ENCODE data around the gene TSPAN4.

DNA sequence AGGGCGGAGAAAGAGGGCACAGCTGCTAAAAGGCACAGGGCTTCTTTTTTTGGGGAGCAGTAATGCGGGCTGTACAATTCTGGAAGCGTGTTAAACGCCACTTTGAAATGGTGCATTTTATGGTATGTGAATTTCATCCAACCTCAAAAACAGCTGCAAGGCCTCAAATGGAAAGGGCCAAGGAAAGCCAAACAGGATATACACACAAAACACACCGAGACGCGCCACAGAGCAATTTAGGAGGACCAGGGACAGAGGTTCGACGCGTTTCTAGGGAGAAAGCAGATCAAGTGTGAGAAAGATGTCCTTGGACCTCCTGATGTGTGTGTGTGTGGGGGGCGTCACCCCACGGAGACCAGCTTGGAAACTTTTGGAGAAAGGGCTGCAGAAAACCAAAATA is 31.1 kb downstream of the TSPAN4 start:
- TF ChIP-seq, protein P1, sequence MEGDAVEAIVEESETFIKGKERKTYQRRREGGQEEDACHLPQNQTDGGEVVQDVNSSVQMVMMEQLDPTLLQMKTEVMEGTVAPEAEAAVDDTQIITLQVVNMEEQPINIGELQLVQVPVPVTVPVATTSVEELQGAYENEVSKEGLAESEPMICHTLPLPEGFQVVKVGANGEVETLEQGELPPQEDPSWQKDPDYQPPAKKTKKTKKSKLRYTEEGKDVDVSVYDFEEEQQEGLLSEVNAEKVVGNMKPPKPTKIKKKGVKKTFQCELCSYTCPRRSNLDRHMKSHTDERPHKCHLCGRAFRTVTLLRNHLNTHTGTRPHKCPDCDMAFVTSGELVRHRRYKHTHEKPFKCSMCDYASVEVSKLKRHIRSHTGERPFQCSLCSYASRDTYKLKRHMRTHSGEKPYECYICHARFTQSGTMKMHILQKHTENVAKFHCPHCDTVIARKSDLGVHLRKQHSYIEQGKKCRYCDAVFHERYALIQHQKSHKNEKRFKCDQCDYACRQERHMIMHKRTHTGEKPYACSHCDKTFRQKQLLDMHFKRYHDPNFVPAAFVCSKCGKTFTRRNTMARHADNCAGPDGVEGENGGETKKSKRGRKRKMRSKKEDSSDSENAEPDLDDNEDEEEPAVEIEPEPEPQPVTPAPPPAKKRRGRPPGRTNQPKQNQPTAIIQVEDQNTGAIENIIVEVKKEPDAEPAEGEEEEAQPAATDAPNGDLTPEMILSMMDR (IDR thresholded peaks at IDR 0.05), result no peak
- TF ChIP-seq POLR2A (IDR thresholded peaks at IDR 0.05), result no peak

All from stomach (tissue), 4 donors.